ENCODE data around the gene FBXL22.
"Not testable (repeated sequence)": the region's sequence is repeated elsewhere in the genome, so short reads cannot be mapped to it uniquely, and the experiment has no call there.

The FBXL22 gene

GRCh38 chr15:63617627-63618026, 20.4 kb downstream of the FBXL22 start:
- DNase-seq = not testable (repeated sequence)

- not testable (repeated sequence) for DNase-seq
These were observed 23.6 kb downstream of the FBXL22 start for GRCh38 chr15:63620760-63621159.

GRCh38 chr15:63623232-63623969, 26.2 kb downstream of the FBXL22 start:
- DNase-seq = no peak

GRCh38 chr15:63626955-63627354, 29.8 kb downstream of the FBXL22 start:
- DNase-seq = no peak

GRCh38 chr15:63628123-63628822, 31.1 kb downstream of the FBXL22 start:
- DNase-seq = no peak

- no peak for DNase-seq
These were observed 33.0 kb downstream of the FBXL22 start for GRCh38 chr15:63630036-63630751.

- DNase-seq = no peak
These were observed 36.1 kb downstream of the FBXL22 start for GRCh38 chr15:63633312-63633711.

GRCh38 chr15:63634154-63634553, 37.0 kb downstream of the FBXL22 start:
- no peak for DNase-seq

GRCh38 chr15:63636518-63637061, 39.4 kb downstream of the FBXL22 start:
- DNase-seq = no peak

GRCh38 chr15:63638839-63639238, 41.7 kb downstream of the FBXL22 start:
- DNase-seq = no peak

- peak; percentile 63 for DNase-seq
These were observed 43.0 kb downstream of the FBXL22 start for GRCh38 chr15:63640146-63640545.

All from MV-4-11 (cell line).